Osteocyte (in vitro differentiated cells): ENCODE measurements around the gene DNAL4. TPM values are rescaled to one million over a fixed set of nuclear protein-coding genes. Genes with fewer than 3 reads are reported as not detected.
A peak's percentile ranks its signal among the peaks of the same experiment; 100 is the strongest.

Source experiments
- DNase-seq: peaks from one replicate; pipeline ENCODE4 v3.0.0; 2021; ENCODE audit warnings: mixed read lengths; ENCODE audit not compliant: unreplicated experiment; ENCODE audit errors: extremely low spot score
- H3K27ac Mint-ChIP-seq: one replicate; pipeline ENCODE4 v1.8.0; 2021; ENCODE audit warnings: mild to moderate bottlenecking, mixed read lengths; ENCODE audit not compliant: unreplicated experiment
- H3K27me3 Mint-ChIP-seq: one replicate; pipeline ENCODE4 v1.8.0; 2021; ENCODE audit warnings: mixed read lengths; ENCODE audit not compliant: unreplicated experiment
- H3K36me3 Mint-ChIP-seq: one replicate; pipeline ENCODE4 v1.8.0; 2021; ENCODE audit warnings: mixed read lengths; ENCODE audit not compliant: unreplicated experiment
- H3K4me1 Mint-ChIP-seq: one replicate; pipeline ENCODE4 v1.8.0; 2021; ENCODE audit warnings: mixed read lengths; ENCODE audit not compliant: unreplicated experiment
- H3K4me3 Mint-ChIP-seq: one replicate; pipeline ENCODE4 v1.8.0; 2021; ENCODE audit warnings: mild to moderate bottlenecking, moderate library complexity, mixed read lengths; ENCODE audit not compliant: unreplicated experiment
- H3K9me3 Mint-ChIP-seq: one replicate; pipeline ENCODE4 v1.8.0; 2021; ENCODE audit warnings: mixed read lengths; ENCODE audit not compliant: unreplicated experiment
- CTCF ChIP-seq: fragments of 200-600 bp; sonication (generic); IDR thresholded peaks from 2 replicates; pipeline ENCODE4 v1.5.0; 2021; ENCODE audit warnings: antibody characterized with exemption, mild to moderate bottlenecking, moderate library complexity
- total RNA-seq: library from RNA; stranded (reverse); gene quantifications from 2 replicates; pipeline ENCODE4 v1.2.1, GENCODE V29; 2021

Gene DNAL4
- total RNA-seq, 1 donor from 2014 or later: 17.0 TPM

- DNase-seq: no peak
- Mint-ChIP-seq H3K27me3 (peaks cover 40% of the 10 kb centered on the region), H3K36me3 (no peaks in the 10 kb centered on the region), H3K27ac (no peak overlapping the region), H3K4me3 (no peak overlapping the region), H3K9me3 (no peaks in the 10 kb centered on the region), H3K4me1 (peaks cover 10% of the 10 kb centered on the region)
- no peak for TF ChIP-seq CTCF
These were observed 2.5 kb upstream of the DNAL4 start for GRCh38 chr22:38796262-38796957.

- H3K27ac Mint-ChIP-seq: no peak overlapping the region
These were observed 1.6 kb upstream of the DNAL4 start for GRCh38 chr22:38795569-38795968.

GRCh38 chr22:38793317-38793716, 626 bp downstream of the DNAL4 start:
- no peak for DNase-seq
- Mint-ChIP-seq H3K36me3 (no peaks in the 10 kb centered on the region), H3K9me3 (no peaks in the 10 kb centered on the region), H3K4me3 (peak overlapping the region; percentile 86), H3K4me1 (peaks cover 10% of the 10 kb centered on the region), H3K27me3 (peaks cover 23% of the 10 kb centered on the region), H3K27ac (peak overlapping the region; percentile 85)
- TF ChIP-seq CTCF: no peak

More at GRCh38 chr22:38795569-38795968, 1.6 kb upstream of the DNAL4 start:
- TF ChIP-seq CTCF: no peak
- DNase-seq: no peak
- Mint-ChIP-seq H3K9me3 (no peaks in the 10 kb centered on the region), H3K27me3 (peaks cover 32% of the 10 kb centered on the region), H3K4me1 (peaks cover 10% of the 10 kb centered on the region), H3K4me3 (no peak overlapping the region), H3K36me3 (no peaks in the 10 kb centered on the region)

GRCh38 chr22:38792833-38793232, 1.1 kb downstream of the DNAL4 start:
- no peak for DNase-seq
- TF ChIP-seq CTCF: no peak
- H3K27me3 Mint-ChIP-seq: peaks cover 18% of the 10 kb centered on the region
- peaks cover 10% of the 10 kb centered on the region for H3K4me1 Mint-ChIP-seq
- peak overlapping the region; percentile 86 for H3K4me3 Mint-ChIP-seq
- no peaks in the 10 kb centered on the region for H3K36me3 Mint-ChIP-seq
- H3K27ac Mint-ChIP-seq: peak overlapping the region; percentile 85
- no peaks in the 10 kb centered on the region for H3K9me3 Mint-ChIP-seq

- no peak for TF ChIP-seq CTCF
- DNase-seq: no peak
- H3K27me3 Mint-ChIP-seq: no peaks in the 10 kb centered on the region
- H3K9me3 Mint-ChIP-seq: no peaks in the 10 kb centered on the region
- H3K4me3 Mint-ChIP-seq: no peak overlapping the region
- no peaks in the 10 kb centered on the region for H3K36me3 Mint-ChIP-seq
- peaks cover 10% of the 10 kb centered on the region for H3K4me1 Mint-ChIP-seq
- H3K27ac Mint-ChIP-seq: no peak overlapping the region
These were observed 4.3 kb downstream of the DNAL4 start for GRCh38 chr22:38789606-38790005.
